Stomach (tissue), 9 donors: ENCODE results near the gene SLAMF7. TPM values are rescaled to one million over a fixed set of nuclear protein-coding genes. Genes with fewer than 3 reads are reported as not detected.

ENCODE experiments used
- DNase-seq, 2 donors: peaks; one replicate each; pipeline versions ENCODE4 v3.0.0 to v3.0.0-alpha.2; 2013 to 2019
- H3K27ac ChIP-seq, 5 donors: fragments of 200-600 bp in 4 of 5; sonication (generic) in 4 of 5; one replicate each; pipeline ENCODE4 v1.5.1; 2013 to 2019; ENCODE audit warnings: mild to moderate bottlenecking in 1 of 5, moderate library complexity in 1 of 5
- H3K27me3 ChIP-seq, 3 donors: fragments of 200-600 bp; sonication (generic); one replicate each; pipeline ENCODE4 v1.5.1; 2017 to 2019; ENCODE audit warnings: mixed run types in 1 of 3
- H3K36me3 ChIP-seq, 4 donors: fragments of 200-600 bp; sonication (generic); 1 replicate in 3 of 4; 2 replicates in 1 of 4; pipeline ENCODE4 v1.5.1; 2016 to 2019
- H3K4me1 ChIP-seq, 4 donors: fragments of 200-600 bp; sonication (generic); one replicate each; pipeline ENCODE4 v1.5.1; 2016 to 2019
- H3K4me3 ChIP-seq, 4 donors: fragments of 200-600 bp; sonication (generic) in 3 of 4; one replicate each; pipeline ENCODE4 v1.5.1; 2016 to 2019; ENCODE audit warnings: mild to moderate bottlenecking in 1 of 4
- H3K9me3 ChIP-seq, 4 donors: fragments of 200-600 bp; sonication (generic); one replicate each; pipeline ENCODE4 v1.5.1; 2016 to 2019
- EP300 ChIP-seq: sonication (generic); formaldehyde crosslinking; IDR thresholded peaks from one replicate; pipeline ENCODE4 v1.6.1; 2017; ENCODE audit warnings: antibody characterized with exemption
- POLR2A ChIP-seq, 4 donors: fragments of 450-650 bp; IDR thresholded peaks; one replicate each; pipeline ENCODE4 v1.6.1; 2016; ENCODE audit warnings: antibody characterized with exemption in 4 of 4, control low read depth in 2 of 4, mild to moderate bottlenecking in 1 of 4, moderate library complexity in 1 of 4
- POLR2AphosphoS5 ChIP-seq, 3 donors: sonication (generic); formaldehyde crosslinking; IDR thresholded peaks; one replicate each; pipeline ENCODE4 v1.6.1; 2016; ENCODE audit warnings: antibody characterized with exemption in 3 of 3
- WGBS, 5 donors: extraction: QIAGEN DNeasy Blood & Tissue Kit in 3 of 5; methylation state at CpG; one replicate each; pipeline versions ENCODE4 v1.1.5 to v1.1.7; 2013 to 2018; 5-methylcytosine and 5-hydroxymethylcytosine counted together
- intact Hi-C: fragments of 100-400 bp; cut with DNase I; formaldehyde crosslinking; loops from one replicate; pipeline ENCODE4 v1.15.1; 2023; ENCODE audit warnings: low total_unique reads
- polyA plus RNA-seq, 3 donors: library from polyadenylated mRNA; stranded (reverse); fragments of 200-250 nt; gene quantifications; one replicate each; pipeline ENCODE4 v1.2.3, GENCODE V29; 2013
- total RNA-seq, 5 donors: library from RNA; depleted of rRNA; stranded (reverse); fragments of >200 nt; gene quantifications; one replicate each; pipeline versions ENCODE4 v1.1.0 to v1.2.3, GENCODE V29; 2014 to 2016
- TF ChIP-seq, protein P1 (sequence below), 7 experiments: fragments of 450-650 bp in 4 of 7; fragments of 200-600 bp in 3 of 7; sonication (generic) in 3 of 7; IDR thresholded peaks; one replicate each; pipeline ENCODE4 v1.5.1; 2016 to 2019; ENCODE audit warnings: antibody characterized with exemption in 7 of 7, control low read depth in 2 of 7, mild to moderate bottlenecking in 1 of 7
- donor health status: healthy with polysubstance abuse.
- donor health status: Bipolar disorder and iron deficiency.
- donor health status: healthy.

SLAMF7 gene
- total and polyA plus RNA-seq, 8 donors = 0.45 to 4.2 (median 2.0) TPM; not detected in 1

DNA sequence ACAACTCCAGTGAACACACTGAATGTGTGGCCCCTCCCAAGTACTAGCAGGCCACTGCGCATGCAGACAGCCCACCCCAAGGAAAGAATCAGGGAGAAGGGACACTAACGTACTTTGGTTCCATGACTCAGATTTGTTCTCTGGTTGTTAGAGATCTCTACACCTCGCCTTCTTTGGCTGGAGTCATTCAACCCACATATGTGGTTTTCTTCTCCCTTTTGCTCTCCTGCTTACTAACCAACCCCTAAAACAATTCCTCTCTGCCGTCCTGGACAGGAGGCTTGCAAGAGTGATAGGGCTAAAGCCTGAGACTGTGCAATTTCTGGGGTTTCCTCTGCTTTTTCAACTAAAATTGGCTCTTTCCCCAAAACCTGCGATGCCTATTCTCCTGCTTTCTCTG is 21.7 kb upstream of the SLAMF7 start:
- Histone ChIP-seq H3K4me3 (no peak overlapping the region), H3K27me3 (peaks cover 0 to 4% (median 0%) of the 10 kb centered on the region in 3 donors), H3K9me3 (no peaks in the 10 kb centered on the region), H3K36me3 (no peaks in the 10 kb centered on the region), H3K27ac (no peak overlapping the region), H3K4me1 (no peaks in the 10 kb centered on the region)
- TF ChIP-seq EP300 = no peak
- TF ChIP-seq, protein P1, sequence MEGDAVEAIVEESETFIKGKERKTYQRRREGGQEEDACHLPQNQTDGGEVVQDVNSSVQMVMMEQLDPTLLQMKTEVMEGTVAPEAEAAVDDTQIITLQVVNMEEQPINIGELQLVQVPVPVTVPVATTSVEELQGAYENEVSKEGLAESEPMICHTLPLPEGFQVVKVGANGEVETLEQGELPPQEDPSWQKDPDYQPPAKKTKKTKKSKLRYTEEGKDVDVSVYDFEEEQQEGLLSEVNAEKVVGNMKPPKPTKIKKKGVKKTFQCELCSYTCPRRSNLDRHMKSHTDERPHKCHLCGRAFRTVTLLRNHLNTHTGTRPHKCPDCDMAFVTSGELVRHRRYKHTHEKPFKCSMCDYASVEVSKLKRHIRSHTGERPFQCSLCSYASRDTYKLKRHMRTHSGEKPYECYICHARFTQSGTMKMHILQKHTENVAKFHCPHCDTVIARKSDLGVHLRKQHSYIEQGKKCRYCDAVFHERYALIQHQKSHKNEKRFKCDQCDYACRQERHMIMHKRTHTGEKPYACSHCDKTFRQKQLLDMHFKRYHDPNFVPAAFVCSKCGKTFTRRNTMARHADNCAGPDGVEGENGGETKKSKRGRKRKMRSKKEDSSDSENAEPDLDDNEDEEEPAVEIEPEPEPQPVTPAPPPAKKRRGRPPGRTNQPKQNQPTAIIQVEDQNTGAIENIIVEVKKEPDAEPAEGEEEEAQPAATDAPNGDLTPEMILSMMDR (IDR thresholded peaks at IDR 0.05) = no peak
- TF ChIP-seq POLR2AphosphoS5 (IDR thresholded peaks at IDR 0.05) = no peak
- TF ChIP-seq POLR2A (IDR thresholded peaks at IDR 0.05) = no peak
- intact Hi-C loops = no loop called here
- WGBS, 5 donors = 81 to 88% (median 85%) methylated on average over 5 of the region's 5 CpGs
- no peak for DNase-seq

GRCh38 chr1:160718210-160718609 is 20.8 kb upstream of the SLAMF7 start:
- Histone ChIP-seq H3K27me3 (no peaks in the 10 kb centered on the region), H3K4me1 (no peaks in the 10 kb centered on the region), H3K9me3 (no peaks in the 10 kb centered on the region), H3K4me3 (no peak overlapping the region), H3K27ac (no peak overlapping the region), H3K36me3 (no peaks in the 10 kb centered on the region)
- 41 to 58% (median 46%) methylated on average over 4 of the region's 4 CpGs for WGBS, 5 donors
- DNase-seq = no peak
- intact Hi-C loops = no loop called here
- TF ChIP-seq POLR2AphosphoS5 (IDR thresholded peaks at IDR 0.05) (no peak), POLR2A (IDR thresholded peaks at IDR 0.05) (no peak), EP300 (no peak)
- TF ChIP-seq, protein P1 (IDR thresholded peaks at IDR 0.05) = no peak

DNA sequence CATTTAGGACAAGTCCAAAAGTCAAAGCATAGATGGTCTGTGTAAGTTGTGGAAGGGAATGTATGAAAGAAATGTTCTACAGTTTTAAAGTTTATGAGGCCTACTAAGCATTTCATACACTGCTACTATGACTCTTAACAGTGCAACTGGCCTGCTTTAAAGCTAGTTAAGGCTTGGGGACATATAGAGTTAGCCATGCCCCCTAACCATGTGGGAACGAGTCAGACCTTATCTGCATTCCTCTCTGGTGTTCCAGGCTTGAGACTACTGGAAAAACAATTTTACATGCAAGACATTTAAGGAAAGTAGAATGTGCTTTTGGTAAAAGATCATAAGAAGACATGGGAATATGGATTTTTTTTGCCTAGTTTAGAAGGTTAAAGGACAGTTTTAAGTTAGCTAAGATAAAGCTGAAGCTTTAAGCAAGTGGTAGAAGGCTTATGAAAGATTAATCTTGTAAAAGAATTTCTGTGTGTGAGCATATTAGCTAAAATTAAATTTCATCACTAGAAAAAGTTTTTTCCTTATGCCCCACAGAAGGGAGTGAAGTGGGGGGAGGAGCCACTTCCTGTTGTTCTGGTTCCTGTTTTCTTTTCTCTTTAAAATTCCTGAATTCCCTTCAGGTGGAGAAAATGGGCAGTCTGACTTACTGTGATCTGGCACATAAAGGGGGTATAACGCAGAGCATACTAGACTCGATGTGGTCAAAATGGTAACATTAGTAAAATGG is 18.5 kb upstream of the SLAMF7 start:
- H3K27me3 ChIP-seq = no peaks in the 10 kb centered on the region
- WGBS, 5 donors = 79 to 85% (median 82%) methylated on average over 3 of the region's 3 CpGs
- intact Hi-C loops = loop anchor here (10.0 kb wide), 1 partner anchor 104 kb away; no protein-coding TSS in a partner anchor
- no peaks in the 10 kb centered on the region for H3K4me1 ChIP-seq
- no peak overlapping the region for H3K27ac ChIP-seq
- TF ChIP-seq POLR2AphosphoS5 (IDR thresholded peaks at IDR 0.05) (no peak), EP300 (no peak), POLR2A (IDR thresholded peaks at IDR 0.05) (no peak)
- TF ChIP-seq, protein P1 (IDR thresholded peaks at IDR 0.05) = no peak
- DNase-seq = no peak
- H3K4me3 ChIP-seq = no peak overlapping the region
- no peaks in the 10 kb centered on the region for H3K36me3 ChIP-seq
- H3K9me3 ChIP-seq = no peaks in the 10 kb centered on the region

GRCh38 chr1:160721473-160721872 is 17.6 kb upstream of the SLAMF7 start:
- TF ChIP-seq POLR2A (IDR thresholded peaks at IDR 0.05) (no peak), POLR2AphosphoS5 (IDR thresholded peaks at IDR 0.05) (no peak), EP300 (no peak)
- TF ChIP-seq, protein P1 (IDR thresholded peaks at IDR 0.05) = no peak
- Histone ChIP-seq H3K27ac (no peak overlapping the region), H3K4me3 (no peak overlapping the region), H3K9me3 (no peaks in the 10 kb centered on the region), H3K27me3 (no peaks in the 10 kb centered on the region), H3K4me1 (peaks cover 0 to 5% (median under 1%) of the 10 kb centered on the region in 4 donors), H3K36me3 (no peaks in the 10 kb centered on the region)
- intact Hi-C loops = loop anchor here (10.0 kb wide), 1 partner anchor 103 kb away; no protein-coding TSS in a partner anchor
- DNase-seq = no peak
